ENCODE measurements around the gene NPHP4. TPM values are rescaled to one million over a fixed set of nuclear protein-coding genes. Genes with fewer than 3 reads are reported as not detected.

Gene NPHP4
- total RNA-seq, 1 experiment from 2014 or later = 16.8 TPM

- H3K4me3 Mint-ChIP-seq = no peak overlapping the region
- TF ChIP-seq ZNF263 (CRISPR knock-in tag; IDR thresholded peaks at IDR 0.05; ENCODE audit: low read depth) = no peak
- no peak for TF ChIP-seq ZMAT4 (CRISPR knock-in tag; IDR thresholded peaks at IDR 0.05)
- TF ChIP-seq ETV6 (CRISPR knock-in tag; IDR thresholded peaks at IDR 0.05) = no peak
- no peak for TF ChIP-seq PRRX2 (CRISPR knock-in tag; IDR thresholded peaks at IDR 0.05)
- no peak for TF ChIP-seq ZNF317 (CRISPR knock-in tag; IDR thresholded peaks at IDR 0.05; ENCODE audit: borderline replicate concordance, low read depth)
- no peak for TF ChIP-seq USF1 (CRISPR knock-in tag; IDR thresholded peaks at IDR 0.05)
- no peak for TF ChIP-seq FOXP4 (CRISPR knock-in tag; IDR thresholded peaks at IDR 0.05)
- no peak for TF ChIP-seq ZNF416 (CRISPR knock-in tag; IDR thresholded peaks at IDR 0.05)
- no peak for TF ChIP-seq JAZF1 (CRISPR knock-in tag; IDR thresholded peaks at IDR 0.05)
- TF ChIP-seq ATF1 (CRISPR knock-in tag; IDR thresholded peaks at IDR 0.05) = no peak
- TF ChIP-seq NFE2L1 (CRISPR knock-in tag; IDR thresholded peaks at IDR 0.05) = no peak
- TF ChIP-seq NR1H2 (CRISPR knock-in tag; IDR thresholded peaks at IDR 0.05) = no peak
- TF ChIP-seq ATF2 (CRISPR knock-in tag; IDR thresholded peaks at IDR 0.05; ENCODE audit: borderline replicate concordance, low read depth) = no peak
- no peak for TF ChIP-seq JUN (CRISPR knock-in tag; IDR thresholded peaks at IDR 0.05)
- no peak for TF ChIP-seq ZNF532 (CRISPR knock-in tag; IDR thresholded peaks at IDR 0.05; ENCODE audit: borderline replicate concordance)
- TF ChIP-seq E2F1 (CRISPR knock-in tag; IDR thresholded peaks at IDR 0.05) = no peak
- no peak for TF ChIP-seq ATF3 (CRISPR knock-in tag; conservative IDR thresholded peaks at IDR 0.05)
- no peak for TF ChIP-seq RELA (CRISPR knock-in tag; IDR thresholded peaks at IDR 0.05; ENCODE audit: borderline replicate concordance)
- TF ChIP-seq ZNF396 (CRISPR knock-in tag; IDR thresholded peaks at IDR 0.05; ENCODE audit: borderline replicate concordance) = no peak
- no peak for ATAC-seq
- ChIA-PET CTCF (no interaction called here), POLR2A (no interaction called here)
- no peak for DNase-seq (ENCODE audit: low spot score)
- H3K36me3 Mint-ChIP-seq = no peaks in the 10 kb centered on the region
- no peaks in the 10 kb centered on the region for H3K9me3 Mint-ChIP-seq
- no peak overlapping the region for H3K27ac Mint-ChIP-seq
- H3K4me1 Mint-ChIP-seq = peaks cover 13% of the 10 kb centered on the region
- no peaks in the 10 kb centered on the region for H3K27me3 Mint-ChIP-seq (ENCODE audit: low read depth)
Measured at GRCh38 chr1:5837976-5838653, 154.1 kb downstream of the NPHP4 start.
